CD14-positive monocyte (primary cell): ENCODE results near the gene CDC45. TPM values are rescaled to one million over a fixed set of nuclear protein-coding genes. Genes with fewer than 3 reads are reported as not detected.

Source experiments
- DNase-seq, 3 donors: peaks; one replicate each; pipeline ENCODE4 v3.0.0-alpha.2; 2011 to 2022
- H2AFZ ChIP-seq: 2 replicates; pipeline ENCODE4 v1.6.0; 2012; ENCODE audit warnings: mild to moderate bottlenecking, low read depth, low read length, inconsistent platforms; ENCODE audit not compliant: insufficient read depth, poor library complexity, severe bottlenecking
- H3K27ac ChIP-seq, 2 donors: 1 replicate in 1 of 2; 2 replicates in 1 of 2; pipeline ENCODE4 v1.5.1; 2012 to 2013; ENCODE audit warnings: low read length in 2 of 2, control low read depth in 1 of 2, inconsistent platforms in 1 of 2, low read depth in 1 of 2, mild to moderate bottlenecking in 1 of 2
- H3K27me3 ChIP-seq, 2 donors: one replicate each; pipeline versions ENCODE4 v1.6.0 to v1.6.1; 2011 to 2013; ENCODE audit warnings: low read length in 2 of 2; ENCODE audit not compliant: control insufficient read depth in 2 of 2, insufficient read depth in 2 of 2
- H3K36me3 ChIP-seq, 2 donors: replicated peaks in 1 of 2; 1 replicate in 1 of 2; 2 replicates in 1 of 2; pipeline versions ENCODE4 v1.5.1 to v1.6.1; 2012 to 2013; ENCODE audit warnings: low read length in 2 of 2, control low read depth in 1 of 2, inconsistent platforms in 1 of 2, mild to moderate bottlenecking in 1 of 2; ENCODE audit not compliant: insufficient read depth in 2 of 2, control insufficient read depth in 1 of 2
- H3K4me1 ChIP-seq, 2 donors: 1 replicate in 1 of 2; 2 replicates in 1 of 2; pipeline versions ENCODE4 v1.5.1 to v1.6.1; 2012 to 2013; ENCODE audit warnings: low read length in 2 of 2, control low read depth in 1 of 2, inconsistent platforms in 1 of 2, mild to moderate bottlenecking in 1 of 2, moderate library complexity in 1 of 2; ENCODE audit not compliant: insufficient read depth in 2 of 2, control insufficient read depth in 1 of 2
- H3K4me2 ChIP-seq: replicated peaks from 2 replicates; pipeline ENCODE3; 2012; ENCODE audit warnings: low read length, moderate library complexity, mild to moderate bottlenecking; ENCODE audit not compliant: poor library complexity, severe bottlenecking; ENCODE audit errors: extremely low read depth
- H3K4me3 ChIP-seq, 3 experiments: fragments of 200-600 bp in 1 of 3; sonication (generic) in 1 of 3; replicated peaks in 1 of 3; 1 replicate in 2 of 3; 2 replicates in 1 of 3; pipeline ENCODE4 v1.5.1; 2011 to 2013; ENCODE audit warnings: low read length in 3 of 3, mild to moderate bottlenecking in 3 of 3, control low read depth in 2 of 3, low read depth in 2 of 3, inconsistent platforms in 1 of 3, moderate library complexity in 1 of 3
- H3K79me2 ChIP-seq: 2 replicates; pipeline ENCODE4 v1.6.0; 2012; ENCODE audit warnings: mild to moderate bottlenecking, control low read depth, inconsistent platforms, low read length, moderate library complexity; ENCODE audit not compliant: insufficient read depth
- H3K9ac ChIP-seq: 2 replicates; pipeline ENCODE4 v1.6.0; 2017; ENCODE audit warnings: low read length, mild to moderate bottlenecking; ENCODE audit not compliant: insufficient read depth, poor library complexity, severe bottlenecking
- H3K9me3 ChIP-seq, 2 donors: replicated peaks in 1 of 2; 1 replicate in 1 of 2; 2 replicates in 1 of 2; pipeline versions ENCODE4 v1.5.1 to v1.6.1; 2012 to 2013; ENCODE audit warnings: low read length in 2 of 2, control low read depth in 1 of 2; ENCODE audit not compliant: control insufficient read depth in 1 of 2, insufficient read depth in 1 of 2
- H4K20me1 ChIP-seq: 2 replicates; pipeline ENCODE4 v1.6.0; 2012; ENCODE audit warnings: mild to moderate bottlenecking, low read length, control low read depth, moderate library complexity; ENCODE audit not compliant: insufficient read depth
- H3K27ac Mint-ChIP-seq, 7 donors: one replicate each; pipeline ENCODE4 v1.8.0; 2020; ENCODE audit warnings: mild to moderate bottlenecking in 7 of 7, mixed read lengths in 7 of 7, moderate library complexity in 6 of 7, inconsistent platforms in 2 of 7
- H3K27me3 Mint-ChIP-seq, 3 donors: one replicate each; pipeline ENCODE4 v1.8.0; 2021 to 2022; ENCODE audit warnings: low read depth in 3 of 3, mild to moderate bottlenecking in 3 of 3, mixed read lengths in 3 of 3, moderate library complexity in 3 of 3, inconsistent platforms in 1 of 3
- H3K36me3 Mint-ChIP-seq, 2 donors: one replicate each; pipeline ENCODE4 v1.8.0; 2020; ENCODE audit warnings: mixed read lengths in 2 of 2, inconsistent platforms in 1 of 2, mild to moderate bottlenecking in 1 of 2
- H3K4me1 Mint-ChIP-seq: one replicate; pipeline ENCODE4 v1.8.0; 2020; ENCODE audit warnings: mild to moderate bottlenecking, mixed read lengths
- H3K4me3 Mint-ChIP-seq, 2 donors: one replicate each; pipeline ENCODE4 v1.8.0; 2020; ENCODE audit warnings: mild to moderate bottlenecking in 2 of 2, mixed read lengths in 2 of 2, moderate library complexity in 1 of 2
- H3K9me3 Mint-ChIP-seq, 7 donors: one replicate each; pipeline ENCODE4 v1.8.0; 2020 to 2022; ENCODE audit warnings: mixed read lengths in 7 of 7, mild to moderate bottlenecking in 6 of 7, moderate library complexity in 6 of 7, inconsistent platforms in 2 of 7
- CTCF ChIP-seq: fragments of 200-600 bp; IDR thresholded peaks from one replicate; pipeline ENCODE4 v1.8.0; 2022; ENCODE audit warnings: antibody characterized with exemption, mild to moderate bottlenecking
- WGBS: methylation state at CpG from one replicate; pipeline ENCODE4 v1.1.5; 2013; ENCODE audit warnings: missing lambda C conversion rate; ENCODE audit not compliant: insufficient coverage; 5-methylcytosine and 5-hydroxymethylcytosine counted together
- intact Hi-C, 2 donors: fragments of 100-400 bp; cut with micrococcal nuclease; formaldehyde crosslinking; loops; one replicate each; pipeline versions ENCODE4 v1.15.0 to v1.15.1; 2023
- polyA plus RNA-seq, 3 donors: library from polyadenylated mRNA; depleted of rRNA in 1 of 3; unstranded in 2 of 3; stranded (reverse) in 1 of 3; fragments of 300-500 nt in 2 of 3; fragments of >200 nt in 1 of 3; fragmentation: Illumina TruSeq in 2 of 3; gene quantifications; 1 replicate in 2 of 3; 2 replicates in 1 of 3; pipeline ENCODE4 v1.2.3, GENCODE V29; 2012 to 2021

The CDC45 gene
- polyA plus RNA-seq, 3 donors: 0.04 TPM; not detected in 2

DNA sequence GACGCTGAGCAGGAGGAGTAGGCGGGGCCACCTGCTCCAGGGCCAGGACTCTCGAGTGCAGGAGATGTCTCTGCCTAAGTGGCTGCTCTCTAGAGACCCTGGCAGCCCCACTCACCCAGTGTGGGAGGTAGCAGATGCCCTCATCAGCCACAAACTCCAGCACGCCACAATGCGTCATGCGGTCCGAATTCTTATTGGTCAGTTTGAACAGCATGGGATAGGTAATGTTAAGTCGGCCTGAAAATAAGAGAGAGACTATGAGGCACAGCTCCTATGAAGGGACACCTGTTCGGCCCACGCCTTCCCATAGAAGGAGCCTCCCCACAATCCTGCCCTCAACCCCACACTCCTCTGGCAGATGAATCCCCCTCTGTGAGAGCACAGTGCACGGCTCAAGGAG lies 8.1 kb upstream of the CDC45 start:
- peaks cover 83 to 92% of the 10 kb centered on the region in 2 donors for H3K36me3 Mint-ChIP-seq
- Histone ChIP-seq H3K9ac (no peak overlapping the region), H3K4me3 (no peak overlapping the region), H3K9me3 (no peaks in the 10 kb centered on the region), H3K4me2 (no peak overlapping the region), H3K27ac (no peak overlapping the region), H3K4me1 (no peaks in the 10 kb centered on the region), H3K79me2 (peaks cover 19% of the 10 kb centered on the region), H3K27me3 (no peaks in the 10 kb centered on the region), H3K36me3 (peaks cover 85 to 95% of the 10 kb centered on the region in 2 donors), H2AFZ (no peak overlapping the region), H4K20me1 (peaks cover 50% of the 10 kb centered on the region)
- H3K27ac Mint-ChIP-seq: no peak overlapping the region
- WGBS: 100% methylated on average over 4 of the region's 11 CpGs
- H3K4me3 Mint-ChIP-seq: no peak overlapping the region
- no peaks in the 10 kb centered on the region for H3K9me3 Mint-ChIP-seq
- DNase-seq: no peak
- H3K4me1 Mint-ChIP-seq: peaks cover 2% of the 10 kb centered on the region
- H3K27me3 Mint-ChIP-seq: peaks cover 0 to 5% (median 0%) of the 10 kb centered on the region in 3 donors
- TF ChIP-seq CTCF: no peak
- intact Hi-C loops: loop anchor here in 1 of 2 donors (10.0 kb wide), 2 partner anchors 177 to 383 kb away; partner anchors contain the start of genes CLTCL1, GNB1L and RTL10

DNA sequence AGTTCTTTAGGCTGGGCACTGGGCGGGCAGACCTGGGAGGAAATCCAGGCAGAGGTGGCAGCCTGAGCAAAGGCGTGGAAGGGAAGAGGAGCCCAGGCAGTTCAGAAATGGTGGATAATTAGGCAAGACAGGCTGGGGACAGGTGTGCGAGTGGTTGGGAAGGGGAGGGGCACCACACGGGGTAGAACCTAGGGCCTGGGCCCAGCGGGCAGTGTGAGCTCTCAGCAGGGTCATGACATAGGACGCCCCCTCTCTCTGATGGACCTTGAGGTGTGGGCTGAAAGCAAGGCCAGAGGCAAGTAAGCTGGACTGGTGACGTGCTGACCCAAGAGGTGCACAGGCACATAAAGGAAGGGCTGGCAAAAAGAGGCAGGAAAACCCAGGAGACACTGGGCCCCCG lies 7.5 kb upstream of the CDC45 start:
- Histone ChIP-seq H4K20me1 (peaks cover 53% of the 10 kb centered on the region), H3K27ac (no peak overlapping the region), H3K4me3 (no peak overlapping the region), H2AFZ (no peak overlapping the region), H3K4me1 (peaks cover 0 to 2% of the 10 kb centered on the region in 2 donors), H3K4me2 (no peak overlapping the region), H3K79me2 (peaks cover 24% of the 10 kb centered on the region), H3K9me3 (no peaks in the 10 kb centered on the region), H3K27me3 (no peaks in the 10 kb centered on the region), H3K36me3 (peaks cover 78 to 89% of the 10 kb centered on the region in 2 donors), H3K9ac (no peak overlapping the region)
- Mint-ChIP-seq H3K4me3 (no peak overlapping the region), H3K36me3 (peaks cover 76 to 86% of the 10 kb centered on the region in 2 donors), H3K9me3 (no peaks in the 10 kb centered on the region), H3K27me3 (peaks cover 0 to 5% (median 0%) of the 10 kb centered on the region in 3 donors), H3K27ac (peak overlapping the region in 1 of 7 donors; percentile 73), H3K4me1 (peaks cover 5% of the 10 kb centered on the region)
- 97% methylated on average over 8 of the region's 8 CpGs for WGBS
- DNase-seq: no peak
- intact Hi-C loops: loop anchor here in 1 of 2 donors (10.0 kb wide), 2 partner anchors 177 to 383 kb away; partner anchors contain the start of genes CLTCL1, GNB1L and RTL10
- no peak for TF ChIP-seq CTCF
